ENCODE results near the gene CNNM1.

CNNM1 gene

DNA sequence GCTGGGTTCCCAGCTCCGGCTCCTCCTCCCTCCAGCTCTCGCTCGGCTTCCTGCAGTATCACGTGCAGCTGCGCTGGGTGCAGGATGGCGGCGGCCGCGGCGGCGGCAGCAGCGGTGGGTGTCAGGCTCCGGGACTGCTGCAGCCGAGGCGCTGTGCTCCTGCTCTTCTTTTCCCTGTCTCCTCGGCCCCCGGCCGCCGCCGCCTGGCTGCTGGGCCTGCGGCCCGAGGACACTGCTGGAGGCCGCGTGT lies at the start of gene CNNM1:
Gene CNNM1, plus strand, starts transcription at position 53 of the 250 bp plus-strand sequence. Its CDS starts 32 bp downstream, at position 85.
- no peak for DNase-seq

- DNase-seq, result no peak
These were observed 49.5 kb upstream of the CNNM1 start for GRCh38 chr10:99279626-99280111.

- DNase-seq, result no peak
These were observed 48.7 kb upstream of the CNNM1 start for GRCh38 chr10:99280472-99280871.

GRCh38 chr10:99285881-99286280 lies 43.3 kb upstream of the CNNM1 start:
- DNase-seq, result no peak

- DNase-seq, result no peak
These were observed 38.9 kb upstream of the CNNM1 start for GRCh38 chr10:99290306-99290705.

GRCh38 chr10:99292159-99292558 lies 37.0 kb upstream of the CNNM1 start:
- DNase-seq, result no peak

DNA sequence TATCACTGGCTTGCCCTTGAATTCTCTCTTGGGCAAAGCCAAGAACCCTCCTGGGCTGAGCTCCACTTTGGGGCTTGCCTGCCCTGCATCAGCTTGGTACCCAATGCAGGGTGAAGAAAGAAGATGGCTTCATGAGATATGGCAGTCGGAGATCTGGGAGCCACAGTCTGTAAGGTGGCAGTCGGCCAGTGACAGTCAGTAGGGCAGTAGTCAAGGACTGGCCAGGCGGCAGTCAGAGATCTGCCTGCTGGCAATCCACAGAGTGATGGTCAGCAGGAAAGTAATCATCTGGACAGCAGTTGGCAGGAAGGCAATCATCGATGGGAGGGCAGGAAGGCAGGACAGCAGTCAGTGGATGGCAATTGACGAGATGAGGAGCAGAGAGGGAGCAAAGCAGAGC lies 32.6 kb upstream of the CNNM1 start:
- DNase-seq, result no peak

GRCh38 chr10:99297033-99297432 lies 32.1 kb upstream of the CNNM1 start:
- no peak for DNase-seq

DNA sequence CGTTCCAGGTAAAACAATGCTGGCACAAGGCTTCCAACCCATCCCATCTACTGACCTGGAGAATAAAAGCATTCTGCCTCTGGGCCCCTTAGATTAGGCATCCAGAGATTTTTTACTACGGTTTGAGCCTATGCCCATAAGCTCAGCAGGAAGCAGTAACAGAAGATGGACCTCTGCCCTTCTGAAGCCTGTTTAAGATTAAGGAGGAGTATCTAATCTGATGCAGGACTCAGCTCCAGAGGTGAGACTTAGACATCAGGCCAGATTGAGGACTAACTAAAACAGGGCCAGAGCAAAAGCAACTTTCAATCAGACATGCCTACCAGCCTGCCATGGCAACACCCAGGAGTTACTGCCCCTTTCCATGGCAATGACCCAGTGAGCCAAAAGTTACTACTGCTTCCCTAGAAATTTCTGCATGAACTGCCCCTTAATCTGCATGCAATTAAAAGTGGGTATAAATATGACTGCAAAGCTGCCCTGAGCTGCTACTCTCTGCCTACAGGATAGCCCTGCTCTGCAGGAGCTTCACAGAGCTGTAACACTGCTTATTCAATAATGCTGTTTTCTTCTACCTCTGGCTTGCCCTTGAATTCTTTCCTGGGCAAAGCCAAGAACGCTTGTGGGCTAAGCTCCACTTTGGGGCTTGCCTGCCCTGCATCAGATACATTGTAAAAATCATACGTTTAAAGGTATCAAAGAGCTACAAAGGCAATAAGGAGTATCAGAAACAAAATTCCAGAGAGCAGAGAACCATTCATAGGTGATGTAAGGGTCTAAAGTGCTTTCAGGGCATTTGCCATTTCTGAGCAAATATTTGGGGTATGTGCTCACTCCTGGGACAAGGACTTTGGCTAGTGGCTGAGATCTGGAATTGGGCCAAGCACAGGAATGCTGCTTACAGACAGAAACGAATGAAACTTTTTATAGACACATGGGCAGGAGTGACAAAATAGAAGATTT lies 25.0 kb upstream of the CNNM1 start:
- DNase-seq, result no peak

GRCh38 chr10:99304862-99305229 lies 24.3 kb upstream of the CNNM1 start:
- DNase-seq, result no peak

DNA sequence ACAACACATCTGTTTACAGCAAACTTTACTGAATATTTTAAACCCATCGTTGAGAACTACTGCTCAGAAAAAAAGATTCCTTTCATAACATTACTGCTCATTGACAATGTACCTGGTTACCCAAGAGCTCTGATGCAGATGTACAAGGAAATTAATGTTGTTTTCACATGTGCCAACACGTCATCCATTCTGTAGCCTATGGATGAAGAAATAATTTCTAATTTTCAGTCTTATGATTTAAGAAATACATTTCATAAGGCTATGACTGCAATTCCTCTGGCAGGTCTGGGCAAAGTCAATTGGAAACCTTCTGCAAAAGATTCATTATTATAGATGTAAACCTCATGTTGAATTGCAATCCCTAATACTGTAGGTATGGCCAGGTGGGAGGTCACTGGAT lies 16.7 kb upstream of the CNNM1 start:
- DNase-seq, result no peak

DNA sequence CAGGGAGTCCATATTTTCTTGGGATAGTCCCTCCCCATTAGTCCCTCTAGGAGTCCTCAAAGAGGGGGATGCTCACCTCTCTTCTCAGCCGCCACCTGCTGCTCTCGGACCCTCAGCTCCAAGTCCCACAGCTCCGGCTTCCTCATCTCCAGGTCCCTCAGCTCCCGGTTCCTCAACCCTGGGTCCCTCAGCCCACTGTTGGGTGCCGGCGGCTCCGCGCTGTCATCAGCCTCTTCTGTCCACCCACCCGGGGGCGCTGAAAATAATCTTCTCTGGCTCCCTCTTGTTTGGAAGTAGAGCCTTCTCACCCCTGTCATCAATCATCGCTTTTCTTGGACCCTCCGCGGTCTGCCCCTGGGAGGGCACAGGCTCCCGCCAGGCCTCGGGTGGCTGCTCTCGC lies 13.3 kb upstream of the CNNM1 start:
- no peak for DNase-seq

- no peak for DNase-seq
These were observed 12.8 kb upstream of the CNNM1 start for GRCh38 chr10:99316374-99316773.

- DNase-seq, result no peak
These were observed 11.1 kb upstream of the CNNM1 start for GRCh38 chr10:99318048-99318447.

DNA sequence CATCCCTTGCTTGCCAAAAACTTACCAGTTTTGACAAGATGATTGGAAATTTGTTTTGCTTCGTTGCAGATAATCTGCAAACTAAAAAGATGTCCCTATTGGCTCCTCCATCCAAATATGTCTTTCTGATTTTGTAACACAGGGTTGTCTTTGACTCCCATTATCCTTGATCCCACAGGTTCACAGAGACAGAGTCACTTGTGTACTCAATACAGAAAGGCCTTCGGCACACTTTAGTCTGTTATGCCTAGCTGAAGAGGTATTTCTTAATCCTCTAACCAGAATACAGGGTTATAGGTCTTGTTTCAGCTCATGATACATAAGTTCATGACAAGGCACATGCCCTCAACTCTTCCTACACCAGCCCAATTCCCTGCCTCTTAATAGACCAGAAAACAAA lies 10.7 kb upstream of the CNNM1 start:
- DNase-seq, result no peak

DNA sequence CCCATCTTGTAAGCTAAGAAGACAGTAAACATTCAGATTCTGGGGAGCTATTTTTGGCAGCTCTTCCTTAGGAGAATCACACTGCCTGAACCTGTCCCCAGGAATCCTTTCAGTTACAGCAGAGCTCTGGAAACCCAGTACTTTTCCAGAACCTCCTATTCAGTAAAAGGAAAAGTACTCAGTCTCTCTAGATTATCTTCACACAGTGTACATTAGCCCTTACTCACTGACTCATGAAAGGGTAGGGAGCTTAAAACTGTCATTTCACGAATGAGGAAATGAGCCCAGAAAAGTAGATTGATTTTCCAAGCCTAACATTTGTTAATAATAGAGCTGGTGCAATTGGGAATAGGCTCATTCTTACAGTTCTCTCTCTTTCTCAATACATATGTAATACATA lies 3.9 kb upstream of the CNNM1 start:
- DNase-seq, result no peak

DNA sequence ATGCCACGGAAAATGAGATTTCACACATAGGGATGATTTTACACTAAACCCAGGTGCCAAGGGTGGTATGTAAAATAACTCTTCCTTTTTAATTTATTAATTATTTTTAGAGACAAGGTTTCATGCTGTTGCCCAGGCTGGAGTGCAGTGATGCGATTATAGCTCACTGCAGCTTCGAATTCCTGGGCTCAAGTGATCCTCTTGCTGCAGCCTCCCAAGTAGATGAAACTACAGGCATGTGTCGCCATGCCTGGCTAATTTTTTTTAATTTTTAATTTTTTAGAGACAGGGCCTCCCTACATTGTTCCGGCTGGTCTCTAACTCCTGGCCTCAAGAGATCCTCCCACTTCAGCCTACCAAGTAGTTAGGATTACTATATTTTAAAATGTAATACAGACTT lies 2.3 kb upstream of the CNNM1 start:
- DNase-seq, result no peak

- peak in 1 of 2 donors; percentile 12 for DNase-seq
These were observed 415 bp upstream of the CNNM1 start for GRCh38 chr10:99328579-99329303.

- no peak for DNase-seq
These were observed 594 bp downstream of the CNNM1 start for GRCh38 chr10:99329554-99330346.

DNA sequence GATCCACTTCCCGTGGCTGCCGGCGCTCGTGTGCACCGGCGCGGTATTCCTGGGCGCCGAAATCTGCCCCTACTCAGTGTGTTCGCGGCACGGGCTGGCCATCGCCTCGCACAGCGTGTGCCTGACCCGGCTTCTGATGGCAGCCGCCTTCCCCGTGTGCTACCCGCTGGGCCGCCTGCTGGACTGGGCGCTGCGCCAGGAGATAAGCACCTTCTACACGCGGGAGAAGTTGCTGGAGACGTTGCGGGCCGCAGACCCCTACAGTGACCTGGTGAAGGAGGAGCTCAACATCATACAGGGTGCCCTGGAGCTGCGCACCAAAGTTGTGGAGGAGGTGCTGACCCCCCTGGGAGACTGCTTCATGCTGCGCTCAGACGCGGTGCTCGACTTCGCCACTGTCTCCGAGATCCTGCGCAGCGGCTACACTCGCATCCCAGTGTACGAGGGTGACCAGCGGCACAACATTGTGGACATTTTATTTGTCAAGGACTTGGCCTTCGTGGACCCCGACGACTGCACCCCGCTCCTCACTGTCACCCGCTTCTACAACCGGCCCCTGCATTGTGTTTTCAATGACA lies 1.3 kb downstream of the CNNM1 start:
- no peak for DNase-seq

GRCh38 chr10:99331207-99331803 lies 2.1 kb downstream of the CNNM1 start:
- DNase-seq, result no peak

DNA sequence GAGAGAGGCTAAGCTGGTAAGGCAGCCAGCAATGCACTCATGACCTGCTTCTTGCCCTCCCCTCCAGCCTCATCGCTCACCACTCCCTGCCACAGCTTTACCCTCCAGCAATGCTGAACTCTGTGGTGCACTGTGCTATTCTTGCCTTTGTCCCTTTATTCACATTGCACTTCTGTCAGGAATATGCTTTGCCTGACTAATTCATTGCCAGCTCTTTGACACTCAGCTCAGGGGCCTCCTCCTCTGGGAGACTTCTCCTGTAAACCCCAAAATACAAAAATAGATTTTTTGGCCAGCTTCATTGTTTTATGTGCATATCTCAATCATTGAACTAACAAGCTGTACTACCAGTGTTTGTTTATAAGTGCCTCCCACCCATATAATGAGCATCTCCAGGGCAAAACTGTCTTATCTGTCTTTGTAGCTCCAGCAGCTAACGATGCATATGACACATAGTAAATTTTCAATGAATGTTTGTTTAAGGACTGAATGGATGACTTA lies 8.2 kb downstream of the CNNM1 start:
- DNase-seq, result no peak

All from hippocampal formation (tissue), 2 donors.